Skeletal muscle tissue (tissue), 4 donors: ENCODE measurements around the gene PDE1C. TPM values are rescaled to one million over a fixed set of nuclear protein-coding genes. Genes with fewer than 3 reads are reported as not detected.

Experiments
- H3K27ac ChIP-seq: one replicate; pipeline ENCODE4 v1.7.0; 2013; ENCODE audit warnings: mild to moderate bottlenecking, low read depth, low read length, inconsistent platforms
- H3K27me3 ChIP-seq, 3 donors: one replicate each; pipeline ENCODE4 v1.7.0; 2013; ENCODE audit warnings: low read length in 3 of 3; ENCODE audit not compliant: control insufficient read depth in 3 of 3, insufficient read depth in 3 of 3
- H3K36me3 ChIP-seq, 3 donors: one replicate each; pipeline ENCODE4 v1.7.0; 2013; ENCODE audit warnings: low read length in 3 of 3; ENCODE audit not compliant: control insufficient read depth in 3 of 3, insufficient read depth in 3 of 3
- H3K4me1 ChIP-seq, 3 donors: one replicate each; pipeline ENCODE4 v1.7.0; 2013; ENCODE audit warnings: low read length in 3 of 3, mild to moderate bottlenecking in 3 of 3; ENCODE audit not compliant: control insufficient read depth in 3 of 3, insufficient read depth in 3 of 3
- H3K4me3 ChIP-seq, 3 donors: one replicate each; pipeline ENCODE4 v1.7.0; 2013; ENCODE audit warnings: low read length in 3 of 3
- H3K9ac ChIP-seq, 3 donors: one replicate each; pipeline ENCODE4 v1.7.0; 2013; ENCODE audit warnings: low read length in 3 of 3, mild to moderate bottlenecking in 3 of 3, moderate library complexity in 2 of 3, low read depth in 1 of 3
- H3K9me3 ChIP-seq, 3 donors: one replicate each; pipeline ENCODE4 v1.7.0; 2013; ENCODE audit warnings: low read length in 3 of 3; ENCODE audit not compliant: control insufficient read depth in 3 of 3
- total RNA-seq: library from RNA; depleted of rRNA; stranded (reverse); fragments of >200 nt; gene quantifications from one replicate; pipeline ENCODE4 v1.2.3, GENCODE V29; 2014
- donor health status: Osteomylitis.

PDE1C gene
- total RNA-seq, 1 donor from 2014 or later: 2.1 TPM

- H3K9ac ChIP-seq: no peak overlapping the region
- peak overlapping the region; percentile 19 for H3K27ac ChIP-seq
- no peaks in the 10 kb centered on the region for H3K4me1 ChIP-seq
- H3K9me3 ChIP-seq: no peaks in the 10 kb centered on the region
- no peak overlapping the region for H3K4me3 ChIP-seq
- H3K36me3 ChIP-seq: no peaks in the 10 kb centered on the region
- no peaks in the 10 kb centered on the region for H3K27me3 ChIP-seq
Observed at GRCh38 chr7:31811650-31812461, 258.4 kb downstream of the PDE1C start.

- Histone ChIP-seq H3K27me3 (no peaks in the 10 kb centered on the region), H3K4me1 (no peaks in the 10 kb centered on the region), H3K27ac (no peak overlapping the region), H3K4me3 (no peak overlapping the region), H3K9ac (no peak overlapping the region), H3K36me3 (no peaks in the 10 kb centered on the region), H3K9me3 (no peaks in the 10 kb centered on the region)
Observed at GRCh38 chr7:31805209-31805818, 264.9 kb downstream of the PDE1C start.

- no peaks in the 10 kb centered on the region for H3K4me1 ChIP-seq
- H3K27me3 ChIP-seq: no peaks in the 10 kb centered on the region
- H3K36me3 ChIP-seq: no peaks in the 10 kb centered on the region
- no peak overlapping the region for H3K9ac ChIP-seq
- no peak overlapping the region for H3K4me3 ChIP-seq
- no peak overlapping the region for H3K27ac ChIP-seq
- no peaks in the 10 kb centered on the region for H3K9me3 ChIP-seq
Observed at GRCh38 chr7:31796375-31796774, 273.8 kb downstream of the PDE1C start.

GRCh38 chr7:31794851-31795344, 275.3 kb downstream of the PDE1C start:
- Histone ChIP-seq H3K4me1 (no peaks in the 10 kb centered on the region), H3K27me3 (no peaks in the 10 kb centered on the region), H3K9ac (no peak overlapping the region), H3K9me3 (no peaks in the 10 kb centered on the region), H3K27ac (no peak overlapping the region), H3K4me3 (no peak overlapping the region), H3K36me3 (no peaks in the 10 kb centered on the region)

GRCh38 chr7:31791881-31792280, 278.3 kb downstream of the PDE1C start:
- Histone ChIP-seq H3K27ac (no peak overlapping the region), H3K9ac (no peak overlapping the region), H3K9me3 (no peaks in the 10 kb centered on the region), H3K4me1 (no peaks in the 10 kb centered on the region), H3K36me3 (no peaks in the 10 kb centered on the region), H3K4me3 (no peak overlapping the region), H3K27me3 (no peaks in the 10 kb centered on the region)

- Histone ChIP-seq H3K9me3 (no peaks in the 10 kb centered on the region), H3K27ac (no peak overlapping the region), H3K36me3 (no peaks in the 10 kb centered on the region), H3K4me3 (no peak overlapping the region), H3K4me1 (no peaks in the 10 kb centered on the region), H3K9ac (no peak overlapping the region), H3K27me3 (no peaks in the 10 kb centered on the region)
Observed at GRCh38 chr7:31788883-31789680, 281.1 kb downstream of the PDE1C start.

- Histone ChIP-seq H3K27me3 (no peaks in the 10 kb centered on the region), H3K4me3 (no peak overlapping the region), H3K27ac (no peak overlapping the region), H3K4me1 (no peaks in the 10 kb centered on the region), H3K9me3 (no peaks in the 10 kb centered on the region), H3K36me3 (no peaks in the 10 kb centered on the region), H3K9ac (no peak overlapping the region)
Observed at GRCh38 chr7:31788445-31788844, 281.8 kb downstream of the PDE1C start.

GRCh38 chr7:31786326-31786725, 283.9 kb downstream of the PDE1C start:
- H3K9ac ChIP-seq: no peak overlapping the region
- no peaks in the 10 kb centered on the region for H3K36me3 ChIP-seq
- no peaks in the 10 kb centered on the region for H3K9me3 ChIP-seq
- H3K4me1 ChIP-seq: no peaks in the 10 kb centered on the region
- H3K27me3 ChIP-seq: no peaks in the 10 kb centered on the region
- no peak overlapping the region for H3K27ac ChIP-seq
- no peak overlapping the region for H3K4me3 ChIP-seq

- Histone ChIP-seq H3K9ac (no peak overlapping the region), H3K27ac (no peak overlapping the region), H3K4me3 (no peak overlapping the region), H3K36me3 (no peaks in the 10 kb centered on the region), H3K4me1 (no peaks in the 10 kb centered on the region), H3K27me3 (no peaks in the 10 kb centered on the region), H3K9me3 (no peaks in the 10 kb centered on the region)
Observed at GRCh38 chr7:31785101-31785500, 285.1 kb downstream of the PDE1C start.

- H3K9me3 ChIP-seq: no peaks in the 10 kb centered on the region
- no peak overlapping the region for H3K9ac ChIP-seq
- H3K27me3 ChIP-seq: no peaks in the 10 kb centered on the region
- no peaks in the 10 kb centered on the region for H3K36me3 ChIP-seq
- H3K27ac ChIP-seq: no peak overlapping the region
- no peaks in the 10 kb centered on the region for H3K4me1 ChIP-seq
- H3K4me3 ChIP-seq: no peak overlapping the region
Observed at GRCh38 chr7:31783221-31783620, 287.0 kb downstream of the PDE1C start.
